Esophagus squamous epithelium (tissue), 5 donors: ENCODE results near the gene FHAD1. TPM values are rescaled to one million over a fixed set of nuclear protein-coding genes. Genes with fewer than 3 reads are reported as not detected.

Source experiments
- DNase-seq: peaks from one replicate; lab custom pipeline; 2025; lab: John Stamatoyannopoulos, UW
- H3K27ac ChIP-seq, 4 donors: fragments of 200-600 bp; sonication (generic); one replicate each; pipeline ENCODE4 v1.5.1; 2016 to 2019; ENCODE audit warnings: mild to moderate bottlenecking in 1 of 4
- H3K27me3 ChIP-seq, 4 donors: fragments of 200-600 bp; sonication (generic); 1 replicate in 3 of 4; 2 replicates in 1 of 4; pipeline versions ENCODE4 v1.5.1 to v1.6.0; 2017 to 2021; ENCODE audit warnings: antibody characterized with exemption in 1 of 4
- H3K36me3 ChIP-seq, 3 donors: fragments of 200-600 bp; sonication (generic); one replicate each; pipeline ENCODE4 v1.5.1; 2016 to 2019
- H3K4me1 ChIP-seq, 3 donors: fragments of 200-600 bp; sonication (generic); one replicate each; pipeline ENCODE4 v1.5.1; 2017 to 2019
- H3K4me3 ChIP-seq, 4 donors: fragments of 200-600 bp; sonication (generic); 1 replicate in 3 of 4; 2 replicates in 1 of 4; pipeline ENCODE4 v1.5.1; 2016 to 2019; ENCODE audit warnings: mild to moderate bottlenecking in 2 of 4, moderate library complexity in 1 of 4
- H3K9me3 ChIP-seq, 3 donors: fragments of 200-600 bp; sonication (generic); one replicate each; pipeline ENCODE4 v1.5.1; 2016 to 2019
- POLR2A ChIP-seq, 4 donors: fragments of 450-650 bp; IDR thresholded peaks; one replicate each; pipeline ENCODE4 v1.6.1; 2017; ENCODE audit warnings: antibody characterized with exemption in 4 of 4, mild to moderate bottlenecking in 4 of 4, moderate library complexity in 3 of 4
- WGBS, 2 donors: methylation state at CpG; one replicate each; pipeline ENCODE4 v1.1.5; 2018; 5-methylcytosine and 5-hydroxymethylcytosine counted together
- intact Hi-C: fragments of 100-400 bp; cut with DNase I; formaldehyde crosslinking; loops from one replicate; pipeline ENCODE4 v1.15.0; 2022
- total RNA-seq, 4 donors: library from RNA; depleted of rRNA; stranded (reverse); fragments of >200 nt; gene quantifications; one replicate each; pipeline ENCODE4 v1.1.0, GENCODE V29; 2016
- TF ChIP-seq, protein P1 (sequence below), 6 experiments: fragments of 450-650 bp in 4 of 6; fragments of 200-600 bp in 2 of 6; sonication (generic) in 2 of 6; IDR thresholded peaks; one replicate each; pipeline ENCODE4 v1.5.1; 2016 to 2019; ENCODE audit warnings: antibody characterized with exemption in 6 of 6, mild to moderate bottlenecking in 4 of 6, moderate library complexity in 4 of 6
- donor health status: DM: yes; HTN: yes; CAD: no.

FHAD1 gene
- total RNA-seq, 4 donors from 2014 or later = 0.57 TPM; not detected in 3

DNA sequence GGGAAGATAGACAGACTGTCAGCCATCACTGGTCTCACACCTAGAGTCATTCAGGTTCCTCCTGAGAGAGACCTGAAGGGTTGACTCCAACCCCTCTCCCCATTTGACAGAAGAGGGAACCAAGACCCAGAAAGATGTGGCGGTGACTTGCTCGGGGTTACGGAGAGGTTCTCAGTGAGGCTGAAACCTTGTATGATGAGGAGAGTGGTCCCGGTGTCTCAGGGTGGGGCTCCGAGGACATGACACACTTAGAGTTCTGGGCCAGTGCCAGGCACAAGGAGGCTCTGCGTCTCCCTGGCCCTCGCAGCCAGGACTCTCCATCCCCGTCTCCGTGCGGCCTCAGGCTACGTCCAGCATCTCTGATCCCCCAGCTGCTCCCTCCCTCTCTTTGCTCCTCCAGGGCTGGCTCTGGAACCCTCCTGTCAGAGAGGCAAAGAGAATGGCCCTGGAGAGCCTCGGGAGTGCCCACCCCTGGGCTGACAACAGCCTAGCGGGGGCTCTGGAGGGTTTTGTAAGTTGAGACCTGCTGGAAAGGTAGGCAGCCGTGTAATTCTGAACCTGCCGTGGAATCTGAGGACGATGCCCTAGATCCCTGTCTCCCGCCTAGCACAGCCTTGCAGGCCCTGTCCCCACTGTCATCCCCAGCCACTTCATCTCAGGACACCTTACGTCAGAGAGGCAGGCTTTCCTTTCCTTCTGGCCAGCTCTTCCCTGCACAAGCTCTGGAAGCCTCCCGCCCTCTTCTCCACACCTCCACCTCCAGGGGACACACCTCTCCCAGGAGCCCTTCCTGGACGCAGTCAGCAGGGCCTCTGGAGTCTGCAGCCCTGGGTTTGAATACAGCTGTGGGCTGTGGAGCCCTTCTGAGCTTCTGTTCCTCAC, 166.8 kb downstream of the FHAD1 start:
- H3K27ac ChIP-seq = peak overlapping the region in 3 of 4 donors; percentile 21 to 90 (median 87)
- no peak overlapping the region for H3K4me3 ChIP-seq
- H3K4me1 ChIP-seq = peaks cover 34 to 92% (median 74%) of the 10 kb centered on the region in 3 donors
- intact Hi-C loops = no loop called here
- TF ChIP-seq, protein P1, sequence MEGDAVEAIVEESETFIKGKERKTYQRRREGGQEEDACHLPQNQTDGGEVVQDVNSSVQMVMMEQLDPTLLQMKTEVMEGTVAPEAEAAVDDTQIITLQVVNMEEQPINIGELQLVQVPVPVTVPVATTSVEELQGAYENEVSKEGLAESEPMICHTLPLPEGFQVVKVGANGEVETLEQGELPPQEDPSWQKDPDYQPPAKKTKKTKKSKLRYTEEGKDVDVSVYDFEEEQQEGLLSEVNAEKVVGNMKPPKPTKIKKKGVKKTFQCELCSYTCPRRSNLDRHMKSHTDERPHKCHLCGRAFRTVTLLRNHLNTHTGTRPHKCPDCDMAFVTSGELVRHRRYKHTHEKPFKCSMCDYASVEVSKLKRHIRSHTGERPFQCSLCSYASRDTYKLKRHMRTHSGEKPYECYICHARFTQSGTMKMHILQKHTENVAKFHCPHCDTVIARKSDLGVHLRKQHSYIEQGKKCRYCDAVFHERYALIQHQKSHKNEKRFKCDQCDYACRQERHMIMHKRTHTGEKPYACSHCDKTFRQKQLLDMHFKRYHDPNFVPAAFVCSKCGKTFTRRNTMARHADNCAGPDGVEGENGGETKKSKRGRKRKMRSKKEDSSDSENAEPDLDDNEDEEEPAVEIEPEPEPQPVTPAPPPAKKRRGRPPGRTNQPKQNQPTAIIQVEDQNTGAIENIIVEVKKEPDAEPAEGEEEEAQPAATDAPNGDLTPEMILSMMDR (IDR thresholded peaks at IDR 0.05) = no peak
- TF ChIP-seq POLR2A (IDR thresholded peaks at IDR 0.05) = no peak
- no peaks in the 10 kb centered on the region for H3K9me3 ChIP-seq
- no peaks in the 10 kb centered on the region for H3K27me3 ChIP-seq
- no peak for DNase-seq
- 72 to 85% methylated on average over 10 to 16 of the region's 20 CpGs for WGBS, 2 donors
- peaks cover 0 to 13% (median 0%) of the 10 kb centered on the region in 3 donors for H3K36me3 ChIP-seq

DNA sequence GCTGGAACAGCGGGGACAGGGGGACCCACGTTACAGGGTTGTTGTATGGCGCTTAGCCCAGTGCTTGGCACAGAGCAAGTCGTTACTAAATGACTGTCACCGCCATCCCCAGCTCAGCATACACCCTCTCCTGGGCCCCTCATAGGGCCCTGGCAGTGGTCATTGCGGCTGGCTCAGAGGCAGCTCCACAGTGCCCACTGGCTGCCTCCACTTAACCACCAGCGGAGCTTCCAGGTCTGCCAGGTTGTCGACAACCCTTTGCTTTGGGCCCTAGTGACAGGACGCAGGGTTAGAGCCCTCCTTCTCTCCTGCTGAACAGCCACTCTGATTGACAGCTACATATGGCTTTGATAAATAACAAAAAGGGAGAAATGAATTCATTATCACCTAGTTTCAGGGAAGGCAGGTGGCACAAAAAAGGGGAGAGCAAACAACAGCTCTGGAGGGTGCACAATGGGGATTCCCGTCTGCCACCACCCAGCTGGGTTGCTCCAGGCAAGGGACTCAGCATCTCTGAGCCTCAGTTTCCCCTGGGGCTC, 167.5 kb downstream of the FHAD1 start:
- Histone ChIP-seq H3K9me3 (no peaks in the 10 kb centered on the region), H3K27ac (peak overlapping the region in 1 of 4 donors; percentile 87), H3K4me1 (peaks cover 40 to 93% (median 75%) of the 10 kb centered on the region in 3 donors), H3K27me3 (no peaks in the 10 kb centered on the region), H3K36me3 (peaks cover 0 to 13% (median 0%) of the 10 kb centered on the region in 3 donors), H3K4me3 (no peak overlapping the region)
- intact Hi-C loops = no loop called here
- TF ChIP-seq POLR2A (IDR thresholded peaks at IDR 0.05) = no peak
- TF ChIP-seq, protein P1 (IDR thresholded peaks at IDR 0.05) = no peak
- DNase-seq = no peak
- WGBS, 2 donors = 88 to 97% methylated on average over 4 to 9 of the region's 10 CpGs

DNA sequence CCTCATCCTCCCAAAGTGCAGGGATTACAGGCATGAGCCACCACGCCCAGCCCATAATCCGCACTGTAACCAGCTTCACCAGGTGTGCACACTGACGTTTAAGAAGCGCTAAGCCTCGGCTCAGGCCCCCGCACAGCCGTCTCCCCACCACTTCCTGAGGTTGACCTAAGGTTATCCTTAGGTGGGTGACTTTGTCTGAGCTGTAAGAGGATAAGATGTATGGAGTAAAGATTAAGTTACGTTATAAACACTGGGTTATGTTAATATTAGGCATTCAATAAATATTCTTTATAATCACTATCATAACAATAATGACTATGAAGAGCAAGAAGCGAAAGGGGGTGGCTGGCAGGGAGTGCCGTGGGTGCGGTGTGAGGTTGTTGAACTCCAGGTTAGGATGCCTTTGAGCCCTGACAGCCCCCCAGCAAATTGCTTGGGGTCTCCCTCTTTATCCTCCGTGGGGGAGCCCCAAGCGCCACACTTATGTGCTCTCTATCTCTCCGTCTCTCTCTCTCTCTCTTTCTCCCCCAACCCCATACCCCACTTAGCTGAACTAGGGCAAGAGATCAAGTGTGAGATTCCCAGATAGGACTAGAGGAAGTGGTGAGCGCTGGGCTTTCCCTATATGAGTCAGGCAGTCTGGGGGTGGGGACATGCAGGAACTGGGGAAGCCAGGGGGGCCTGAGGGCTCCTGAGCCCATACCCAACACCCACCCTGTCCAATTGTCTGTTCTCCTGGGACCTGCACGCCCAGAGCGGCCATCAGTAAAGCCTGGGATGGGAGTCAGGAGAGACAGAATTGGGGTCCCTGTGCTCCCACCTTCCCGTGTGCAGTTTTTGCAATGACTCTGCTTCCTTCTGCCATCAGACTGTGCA, 170.3 kb downstream of the FHAD1 start:
- TF ChIP-seq POLR2A (IDR thresholded peaks at IDR 0.05) = no peak
- TF ChIP-seq, protein P1 (IDR thresholded peaks at IDR 0.05) = no peak
- Histone ChIP-seq H3K27me3 (no peaks in the 10 kb centered on the region), H3K4me1 (peaks cover 32 to 87% (median 65%) of the 10 kb centered on the region in 3 donors), H3K9me3 (no peaks in the 10 kb centered on the region), H3K27ac (peak overlapping the region; percentile 80 to 88 (median 84)), H3K4me3 (peak overlapping the region in 1 of 4 donors; percentile 26), H3K36me3 (peaks cover 0 to 21% (median 0%) of the 10 kb centered on the region in 3 donors)
- WGBS, 2 donors = 26% methylated on average over 18 of the region's 18 CpGs
- intact Hi-C loops = no loop called here
- DNase-seq = no peak

DNA sequence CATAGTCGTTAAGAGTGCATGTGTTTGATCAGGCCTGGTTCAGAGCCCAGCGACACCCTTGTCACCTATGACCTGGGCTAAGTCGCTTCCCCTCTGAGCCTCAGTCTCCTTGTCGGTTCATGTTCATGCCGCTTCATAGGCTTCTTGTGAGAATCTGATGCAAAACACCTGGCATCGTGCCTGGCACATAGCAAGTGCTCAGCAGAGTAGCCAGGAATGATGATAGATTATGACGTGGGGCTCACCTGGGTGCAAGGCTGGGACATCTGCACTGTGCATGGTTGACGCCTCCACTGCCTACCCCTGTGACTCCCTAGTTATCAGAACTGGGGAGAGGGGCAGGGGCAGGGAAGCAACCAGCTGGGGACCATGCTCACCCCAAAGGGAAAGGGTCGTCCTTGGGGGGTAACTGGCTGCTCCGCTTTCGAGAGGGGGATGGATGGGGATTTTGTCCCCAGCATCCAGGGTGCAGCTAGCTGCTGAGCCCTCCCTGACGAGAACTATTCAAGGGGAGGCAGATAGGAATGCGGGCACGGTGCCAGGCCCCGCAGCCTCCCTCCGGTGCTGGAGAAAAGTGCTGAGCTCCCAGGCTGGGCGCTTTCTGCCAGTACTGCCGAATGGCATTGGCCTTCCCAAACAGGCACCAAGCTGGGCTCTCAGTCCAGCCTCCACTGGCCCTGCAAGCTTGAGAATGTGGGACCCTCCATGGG, 171.9 kb downstream of the FHAD1 start:
- DNase-seq = no peak
- TF ChIP-seq, protein P1 (IDR thresholded peaks at IDR 0.05) = no peak
- TF ChIP-seq POLR2A (IDR thresholded peaks at IDR 0.05) = no peak
- peak overlapping the region in 3 of 4 donors; percentile 13 to 55 (median 13) for H3K27ac ChIP-seq
- H3K4me1 ChIP-seq = peaks cover 32 to 84% (median 54%) of the 10 kb centered on the region in 3 donors
- peaks cover 0 to 28% (median 0%) of the 10 kb centered on the region in 3 donors for H3K36me3 ChIP-seq
- H3K4me3 ChIP-seq = no peak overlapping the region
- no peaks in the 10 kb centered on the region for H3K27me3 ChIP-seq
- no peaks in the 10 kb centered on the region for H3K9me3 ChIP-seq
- 43 to 83% methylated on average over 8 to 13 of the region's 18 CpGs for WGBS, 2 donors
- intact Hi-C loops = no loop called here
